T-helper 1 cell treated with Interleukin-12 subunit alpha and Interleukin-12 subunit beta and Interleukin-4 antibody, amounts not matched to agents 30 μg/mL and 1 μg/mL, for 36 hours (primary cell): ENCODE measurements around the gene TARS1.

ENCODE experiments used
- H3K27ac Mint-ChIP-seq: one replicate; pipeline ENCODE4 v1.8.0; 2021; ENCODE audit warnings: mild to moderate bottlenecking, mixed read lengths
- H3K27me3 Mint-ChIP-seq: one replicate; pipeline ENCODE4 v1.8.0; 2021; ENCODE audit warnings: low read depth, mixed read lengths
- H3K36me3 Mint-ChIP-seq: one replicate; pipeline ENCODE4 v1.8.0; 2021; ENCODE audit warnings: low read depth, mixed read lengths
- H3K4me1 Mint-ChIP-seq: one replicate; pipeline ENCODE4 v1.8.0; 2021; ENCODE audit warnings: low read depth, mixed read lengths
- H3K4me3 Mint-ChIP-seq: one replicate; pipeline ENCODE4 v1.8.0; 2021; ENCODE audit warnings: mild to moderate bottlenecking, moderate library complexity, mixed read lengths
- H3K9me3 Mint-ChIP-seq: one replicate; pipeline ENCODE4 v1.8.0; 2021; ENCODE audit warnings: mixed read lengths

The TARS1 gene

DNA sequence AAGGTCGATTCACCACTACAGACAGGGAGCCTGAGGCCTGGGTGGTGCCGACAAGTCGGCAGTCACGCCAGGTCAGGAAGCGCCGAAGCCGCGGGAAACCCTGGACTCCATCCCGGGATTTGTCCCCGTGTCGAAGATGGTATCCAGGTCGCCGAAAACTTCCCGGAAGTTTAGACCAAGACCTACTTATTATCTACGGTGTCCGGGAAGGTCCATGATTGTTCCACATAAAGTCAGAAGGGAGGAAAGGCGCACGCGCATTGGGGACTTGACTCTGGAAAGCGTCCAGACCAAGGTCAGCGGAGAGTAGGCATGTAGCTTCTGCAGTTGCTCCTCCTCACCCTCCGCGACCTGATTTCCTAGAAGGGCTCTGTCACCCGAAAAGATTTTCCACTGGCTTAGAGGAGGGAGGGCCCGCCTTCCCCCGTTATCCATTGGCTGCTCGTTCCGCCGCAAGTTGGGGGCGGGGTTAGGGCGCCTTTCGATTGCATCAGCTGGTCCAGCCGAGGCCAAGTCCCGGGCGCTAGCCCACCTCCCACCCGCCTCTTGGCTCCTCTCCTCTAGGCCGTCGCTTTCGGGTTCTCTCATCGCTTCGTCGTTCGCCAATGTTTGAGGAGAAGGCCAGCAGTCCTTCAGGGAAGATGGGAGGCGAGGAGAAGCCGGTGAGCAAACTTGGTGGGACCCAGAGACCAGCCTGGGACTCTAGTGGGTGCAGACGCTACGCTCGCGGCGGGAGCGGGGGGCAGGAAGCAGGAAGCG is at the start of gene TARS1:
TARS1 (plus strand) TSS at position 484 of the 759 bp plus-strand sequence; CDS start at position 606, 122 bp downstream.
- peaks cover 9% of the 10 kb centered on the region for H3K36me3 Mint-ChIP-seq
- H3K27ac Mint-ChIP-seq = no peak within 1 kb of the TSS
- H3K4me3 Mint-ChIP-seq = no peak within 1 kb of the TSS
- no peaks in the 10 kb centered on the region for H3K27me3 Mint-ChIP-seq
- peaks cover 23% of the 10 kb centered on the region for H3K4me1 Mint-ChIP-seq
- no peaks in the 10 kb centered on the region for H3K9me3 Mint-ChIP-seq

DNA sequence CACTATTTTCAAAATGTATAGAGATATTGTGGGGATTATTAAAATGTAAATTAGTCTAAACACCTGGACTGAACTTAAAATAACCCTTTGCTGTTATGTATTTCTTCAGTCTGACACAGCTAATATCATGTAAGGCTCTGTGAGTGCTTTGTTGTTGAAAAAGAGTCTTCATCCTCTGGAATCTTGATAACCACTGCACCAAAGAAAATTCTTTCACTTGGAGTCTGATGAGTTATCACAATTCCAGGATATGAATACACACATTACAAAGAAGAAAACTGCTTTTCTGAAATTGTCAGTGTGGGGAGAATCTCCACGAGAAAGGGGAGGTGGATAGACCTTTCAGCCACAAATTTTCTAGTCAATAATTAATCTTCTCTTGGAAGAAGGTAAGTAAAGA is 42.3 kb upstream of the TARS1 start:
- no peaks in the 10 kb centered on the region for H3K27me3 Mint-ChIP-seq
- H3K4me1 Mint-ChIP-seq = no peaks in the 10 kb centered on the region
- no peaks in the 10 kb centered on the region for H3K36me3 Mint-ChIP-seq
- no peaks in the 10 kb centered on the region for H3K9me3 Mint-ChIP-seq
- no peak overlapping the region for H3K4me3 Mint-ChIP-seq
- no peak overlapping the region for H3K27ac Mint-ChIP-seq

- Mint-ChIP-seq H3K27me3 (no peaks in the 10 kb centered on the region), H3K36me3 (no peaks in the 10 kb centered on the region), H3K4me3 (no peak overlapping the region), H3K4me1 (no peaks in the 10 kb centered on the region), H3K9me3 (no peaks in the 10 kb centered on the region), H3K27ac (no peak overlapping the region)
Observed at GRCh38 chr5:33400675-33401074, 40.1 kb upstream of the TARS1 start.

DNA sequence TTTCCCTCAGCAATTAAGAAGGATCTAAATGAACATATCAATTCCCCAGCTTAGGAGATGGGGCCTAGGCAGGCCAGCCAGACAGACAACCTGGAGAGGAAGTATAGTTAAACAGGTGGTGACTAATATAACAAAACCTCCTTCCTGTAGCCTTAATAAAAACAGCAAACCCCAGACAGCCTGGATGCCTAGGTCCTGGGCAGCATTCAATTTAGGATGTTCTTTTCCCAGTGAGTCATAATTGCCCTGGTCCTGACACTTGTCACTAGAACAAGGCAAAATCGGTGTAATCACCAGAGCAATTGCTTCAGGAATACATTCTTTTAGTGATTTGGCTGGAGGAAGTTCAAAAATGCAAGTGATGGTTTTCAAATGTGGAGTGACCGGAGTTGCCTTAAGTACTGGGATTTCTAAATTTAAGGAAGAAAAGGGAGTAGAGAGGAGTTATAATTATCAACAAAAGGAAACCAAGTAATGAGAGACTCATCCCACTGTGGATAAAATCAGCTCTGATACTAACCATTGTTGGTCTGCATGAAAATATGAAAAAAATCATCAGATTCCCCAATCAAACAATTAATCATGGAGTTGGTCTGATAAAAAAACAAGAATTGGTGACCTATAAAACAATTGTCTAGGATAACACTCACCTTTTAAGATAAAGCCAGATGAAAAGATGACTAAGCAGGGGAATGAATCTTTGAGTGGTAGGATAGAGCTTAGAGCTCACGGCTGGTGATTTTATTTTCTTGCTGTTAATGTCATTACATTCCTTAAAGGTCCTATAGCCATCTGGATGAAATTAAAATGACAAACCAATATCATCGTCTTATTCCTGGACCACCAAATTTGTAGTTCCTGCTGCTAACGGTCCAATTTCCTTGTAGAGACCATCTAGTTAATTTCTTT is 39.0 kb upstream of the TARS1 start:
- no peaks in the 10 kb centered on the region for H3K4me1 Mint-ChIP-seq
- H3K9me3 Mint-ChIP-seq = no peaks in the 10 kb centered on the region
- H3K27me3 Mint-ChIP-seq = peaks cover 2% of the 10 kb centered on the region
- no peaks in the 10 kb centered on the region for H3K36me3 Mint-ChIP-seq
- no peak overlapping the region for H3K4me3 Mint-ChIP-seq
- no peak overlapping the region for H3K27ac Mint-ChIP-seq

DNA sequence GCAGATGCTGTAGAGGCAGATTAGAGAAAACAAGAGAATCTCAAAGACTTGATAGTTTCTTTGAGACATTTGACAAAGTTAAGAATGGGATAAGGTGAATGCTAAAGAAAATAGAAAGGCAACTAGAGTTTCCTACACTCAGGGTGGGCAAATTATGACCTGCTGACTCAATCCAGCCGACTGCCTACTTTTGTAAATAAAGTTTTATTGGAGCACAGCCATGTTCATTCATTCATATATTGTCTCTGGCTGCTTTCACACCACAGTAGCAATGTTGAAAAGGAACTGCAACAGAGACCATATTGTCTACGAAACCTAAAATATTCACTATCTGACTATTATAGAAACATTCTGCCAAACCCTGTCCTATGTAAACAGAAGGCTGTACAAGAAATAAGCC is 37.6 kb upstream of the TARS1 start:
- H3K27ac Mint-ChIP-seq = no peak overlapping the region
- no peaks in the 10 kb centered on the region for H3K4me1 Mint-ChIP-seq
- H3K36me3 Mint-ChIP-seq = no peaks in the 10 kb centered on the region
- H3K27me3 Mint-ChIP-seq = peaks cover 6% of the 10 kb centered on the region
- no peak overlapping the region for H3K4me3 Mint-ChIP-seq
- H3K9me3 Mint-ChIP-seq = no peaks in the 10 kb centered on the region

- Mint-ChIP-seq H3K27me3 (peaks cover 10% of the 10 kb centered on the region), H3K36me3 (no peaks in the 10 kb centered on the region), H3K9me3 (no peaks in the 10 kb centered on the region), H3K27ac (no peak overlapping the region), H3K4me1 (no peaks in the 10 kb centered on the region), H3K4me3 (no peak overlapping the region)
Observed at GRCh38 chr5:33408816-33409215, 31.9 kb upstream of the TARS1 start.

DNA sequence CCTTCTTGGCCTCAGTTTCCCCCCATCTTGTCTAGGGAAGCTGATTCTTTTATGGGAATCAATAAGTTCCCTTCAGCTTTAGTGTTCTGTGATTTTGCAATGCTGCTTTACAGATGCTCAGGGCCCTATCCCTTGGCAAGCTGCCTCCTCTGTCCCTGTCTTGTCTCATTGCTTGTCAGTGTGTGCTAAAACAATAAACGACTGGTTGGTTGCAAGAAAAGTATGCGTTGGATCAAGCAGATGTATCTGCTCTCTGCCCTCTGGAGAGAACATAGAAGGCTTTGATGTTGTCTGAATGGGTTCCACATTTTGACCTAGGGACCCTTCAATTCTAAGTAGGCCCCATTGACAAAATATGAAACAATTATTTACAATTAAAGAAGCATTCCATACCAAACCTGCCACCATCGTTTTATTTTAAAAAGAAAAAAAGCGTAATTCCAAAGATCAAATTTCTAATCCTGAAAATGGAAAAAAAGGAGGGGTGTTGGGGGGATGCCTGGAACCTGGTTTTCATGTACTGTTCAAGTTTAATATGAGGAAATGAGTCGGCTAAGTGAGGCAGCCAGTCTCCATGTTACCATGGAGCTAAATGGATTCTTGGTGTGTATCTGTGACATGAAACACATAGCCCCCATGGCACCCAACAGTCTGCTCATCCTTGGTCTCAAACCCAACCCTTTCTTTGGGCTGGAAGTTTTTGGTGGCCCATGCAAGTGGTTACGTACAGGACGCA is 31.2 kb upstream of the TARS1 start:
- peaks cover 10% of the 10 kb centered on the region for H3K27me3 Mint-ChIP-seq
- no peaks in the 10 kb centered on the region for H3K4me1 Mint-ChIP-seq
- no peak overlapping the region for H3K4me3 Mint-ChIP-seq
- no peak overlapping the region for H3K27ac Mint-ChIP-seq
- H3K9me3 Mint-ChIP-seq = no peaks in the 10 kb centered on the region
- no peaks in the 10 kb centered on the region for H3K36me3 Mint-ChIP-seq

DNA sequence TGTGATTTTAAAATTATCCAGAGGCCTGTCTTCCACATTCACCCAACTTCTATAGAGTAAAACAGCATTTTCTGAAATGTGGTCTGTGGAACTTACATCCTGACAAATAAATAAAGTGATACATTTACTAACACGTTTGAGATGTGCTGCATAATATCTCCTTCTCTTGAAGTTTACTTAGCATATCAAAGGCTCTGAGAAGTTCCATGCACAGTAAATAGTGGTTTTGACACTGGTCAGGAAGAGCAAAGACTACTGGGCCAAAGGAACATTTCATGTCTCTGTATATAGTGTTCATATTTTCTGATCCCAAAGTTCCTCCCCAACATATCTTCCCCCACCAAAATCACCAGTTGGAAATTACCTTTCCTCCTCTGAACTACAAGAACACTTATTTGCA is 30.5 kb upstream of the TARS1 start:
- Mint-ChIP-seq H3K27me3 (peaks cover 10% of the 10 kb centered on the region), H3K9me3 (no peaks in the 10 kb centered on the region), H3K36me3 (no peaks in the 10 kb centered on the region), H3K4me1 (no peaks in the 10 kb centered on the region), H3K27ac (no peak overlapping the region), H3K4me3 (no peak overlapping the region)

GRCh38 chr5:33411498-33411897 is 29.3 kb upstream of the TARS1 start:
- H3K36me3 Mint-ChIP-seq = no peaks in the 10 kb centered on the region
- no peak overlapping the region for H3K4me3 Mint-ChIP-seq
- H3K27me3 Mint-ChIP-seq = peaks cover 10% of the 10 kb centered on the region
- no peaks in the 10 kb centered on the region for H3K4me1 Mint-ChIP-seq
- H3K9me3 Mint-ChIP-seq = no peaks in the 10 kb centered on the region
- H3K27ac Mint-ChIP-seq = no peak overlapping the region

DNA sequence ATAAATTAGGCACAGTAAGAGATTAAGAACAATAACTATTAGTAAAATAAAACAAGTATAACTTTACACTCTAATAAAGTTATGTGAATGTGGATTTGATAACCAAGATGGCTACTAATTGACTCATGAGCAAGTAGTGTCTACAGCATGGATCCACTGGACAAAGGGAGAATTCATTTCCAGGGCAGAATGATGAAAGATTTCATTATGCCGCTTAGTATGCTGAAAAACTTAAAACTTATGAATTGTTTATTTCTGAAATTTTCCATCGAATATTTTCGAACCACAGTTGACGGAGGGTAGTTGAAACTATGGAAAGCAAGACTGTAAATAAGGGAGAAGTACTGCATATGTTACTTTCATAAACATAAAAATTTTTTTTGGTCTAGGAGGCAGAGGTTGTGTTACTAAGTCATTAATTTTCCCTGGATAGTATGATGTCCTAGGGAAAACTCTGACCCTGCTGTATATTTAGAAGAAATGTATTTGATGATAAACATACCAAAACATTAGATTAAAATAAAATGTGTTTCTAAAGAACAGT is 24.9 kb upstream of the TARS1 start:
- no peaks in the 10 kb centered on the region for H3K36me3 Mint-ChIP-seq
- peaks cover 11% of the 10 kb centered on the region for H3K27me3 Mint-ChIP-seq
- H3K4me3 Mint-ChIP-seq = no peak overlapping the region
- H3K27ac Mint-ChIP-seq = no peak overlapping the region
- H3K4me1 Mint-ChIP-seq = no peaks in the 10 kb centered on the region
- no peaks in the 10 kb centered on the region for H3K9me3 Mint-ChIP-seq

- H3K36me3 Mint-ChIP-seq = no peaks in the 10 kb centered on the region
- no peak overlapping the region for H3K4me3 Mint-ChIP-seq
- H3K27ac Mint-ChIP-seq = no peak overlapping the region
- H3K4me1 Mint-ChIP-seq = no peaks in the 10 kb centered on the region
- no peaks in the 10 kb centered on the region for H3K9me3 Mint-ChIP-seq
- peaks cover 8% of the 10 kb centered on the region for H3K27me3 Mint-ChIP-seq
Observed at GRCh38 chr5:33417632-33418031, 23.1 kb upstream of the TARS1 start.

- H3K27ac Mint-ChIP-seq = no peak overlapping the region
- H3K36me3 Mint-ChIP-seq = no peaks in the 10 kb centered on the region
- H3K4me3 Mint-ChIP-seq = no peak overlapping the region
- H3K4me1 Mint-ChIP-seq = no peaks in the 10 kb centered on the region
- peaks cover 6% of the 10 kb centered on the region for H3K27me3 Mint-ChIP-seq
- no peaks in the 10 kb centered on the region for H3K9me3 Mint-ChIP-seq
Observed at GRCh38 chr5:33420946-33421345, 19.8 kb upstream of the TARS1 start.

GRCh38 chr5:33422191-33422590 is 18.6 kb upstream of the TARS1 start:
- H3K27me3 Mint-ChIP-seq = peaks cover 6% of the 10 kb centered on the region
- no peaks in the 10 kb centered on the region for H3K4me1 Mint-ChIP-seq
- no peak overlapping the region for H3K27ac Mint-ChIP-seq
- no peaks in the 10 kb centered on the region for H3K36me3 Mint-ChIP-seq
- no peaks in the 10 kb centered on the region for H3K9me3 Mint-ChIP-seq
- H3K4me3 Mint-ChIP-seq = no peak overlapping the region

GRCh38 chr5:33423018-33423630 is 17.6 kb upstream of the TARS1 start:
- no peak overlapping the region for H3K4me3 Mint-ChIP-seq
- peaks cover 2% of the 10 kb centered on the region for H3K27me3 Mint-ChIP-seq
- no peaks in the 10 kb centered on the region for H3K4me1 Mint-ChIP-seq
- H3K9me3 Mint-ChIP-seq = no peaks in the 10 kb centered on the region
- H3K36me3 Mint-ChIP-seq = no peaks in the 10 kb centered on the region
- H3K27ac Mint-ChIP-seq = no peak overlapping the region
